Epithelial cell of alveolus of lung (primary cell): Measurements from ENCODE around the gene AQP5. TPM values are rescaled to one million over a fixed set of nuclear protein-coding genes. Genes with fewer than 3 reads are reported as not detected.

ENCODE experiments used
- total RNA-seq: library from RNA; depleted of rRNA; stranded (reverse); fragments of >200 nt; gene quantifications from 2 replicates; pipeline ENCODE4 v1.2.1, GENCODE V29; 2015

Gene AQP5
- total RNA-seq, result not detected in 2 replicates

DNA sequence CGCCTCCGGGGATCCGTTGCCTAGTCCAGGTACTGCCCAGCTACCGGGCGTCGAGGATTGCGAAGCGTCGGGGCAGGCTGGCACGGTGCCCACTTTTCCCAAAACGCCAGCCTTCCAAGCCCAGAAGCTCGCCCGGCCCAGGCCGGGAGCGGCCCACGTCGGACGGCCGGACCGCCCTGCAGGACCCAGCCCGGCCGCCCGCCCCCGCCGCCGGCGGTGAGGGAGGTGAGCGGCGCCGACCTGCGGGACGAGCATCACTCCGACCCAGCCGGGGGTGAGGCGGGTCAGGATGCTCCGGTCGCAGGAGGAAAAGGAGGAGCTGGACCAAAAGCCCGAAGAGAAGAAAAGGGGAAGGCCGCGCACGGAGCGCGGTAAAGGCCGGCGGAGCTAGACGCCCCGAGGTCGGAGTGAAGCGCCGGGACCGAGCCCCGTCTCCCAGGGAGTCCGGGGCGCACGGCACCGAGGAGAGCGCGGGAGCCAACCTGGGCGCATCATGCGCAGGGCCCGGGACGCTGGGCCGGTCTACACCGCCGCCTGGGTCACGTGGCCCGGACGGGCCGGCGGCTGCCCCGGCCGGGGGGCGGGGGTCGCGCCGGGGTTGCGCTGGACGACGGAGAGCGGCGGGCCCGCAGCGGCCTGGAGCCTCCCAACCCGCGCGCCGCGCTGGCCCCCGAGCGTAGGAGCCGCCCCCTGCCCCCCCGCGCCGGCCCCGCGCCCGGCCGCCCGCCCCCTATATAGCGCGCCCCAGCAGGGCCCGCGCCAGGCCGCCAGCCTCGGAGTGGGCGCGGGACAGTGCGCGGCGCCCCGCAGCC is at the start of gene AQP5:
Gene AQP5 (plus strand): TSS at position 762 of the 812 bp plus-strand sequence. CDS start 146 bp downstream, outside the sequence.

DNA sequence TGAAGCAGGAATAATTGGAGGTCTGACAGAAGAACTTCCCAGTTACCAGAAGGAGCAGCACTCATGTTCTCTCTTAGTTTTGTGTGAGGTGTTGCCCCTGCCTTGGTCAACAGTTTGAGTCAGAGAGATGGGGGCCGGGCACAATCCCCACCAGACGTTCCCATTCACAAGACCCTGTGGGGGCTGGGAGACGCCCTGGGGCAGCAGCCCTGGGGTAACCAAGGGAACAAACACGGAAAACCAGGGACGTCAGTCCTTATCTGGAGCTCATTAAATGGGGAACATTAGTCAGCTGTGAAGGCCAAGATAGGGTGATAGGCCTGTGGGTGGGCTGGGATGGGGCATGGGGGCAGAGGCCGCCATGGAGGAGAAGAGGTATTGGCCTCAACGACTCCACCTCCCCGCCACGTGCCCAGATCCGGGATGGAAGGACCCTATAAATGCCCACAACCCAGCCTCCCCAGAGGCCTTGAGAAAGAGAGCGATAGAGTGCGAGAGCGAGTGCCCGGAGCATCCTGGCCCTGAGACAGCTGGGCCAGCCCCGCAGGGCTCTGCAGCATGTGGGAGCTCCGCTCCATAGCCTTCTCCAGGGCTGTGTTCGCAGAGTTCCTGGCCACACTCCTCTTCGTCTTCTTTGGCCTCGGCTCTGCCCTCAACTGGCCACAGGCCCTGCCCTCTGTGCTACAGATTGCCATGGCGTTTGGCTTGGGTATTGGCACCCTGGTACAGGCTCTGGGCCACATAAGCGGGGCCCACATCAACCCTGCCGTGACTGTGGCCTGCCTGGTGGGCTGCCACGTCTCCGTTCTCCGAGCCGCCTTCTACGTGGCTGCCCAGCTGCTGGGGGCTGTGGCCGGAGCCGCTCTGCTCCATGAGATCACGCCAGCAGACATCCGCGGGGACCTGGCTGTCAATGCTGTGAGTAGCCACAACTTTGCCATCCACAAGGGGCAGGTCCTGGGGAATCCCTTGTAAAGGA is 11.1 kb upstream of the AQP5 start, which contains the start of gene AQP2:
Gene AQP2 (plus strand): TSS at position 465 of the 979 bp plus-strand sequence. CDS start 94 bp downstream, at position 559.

DNA sequence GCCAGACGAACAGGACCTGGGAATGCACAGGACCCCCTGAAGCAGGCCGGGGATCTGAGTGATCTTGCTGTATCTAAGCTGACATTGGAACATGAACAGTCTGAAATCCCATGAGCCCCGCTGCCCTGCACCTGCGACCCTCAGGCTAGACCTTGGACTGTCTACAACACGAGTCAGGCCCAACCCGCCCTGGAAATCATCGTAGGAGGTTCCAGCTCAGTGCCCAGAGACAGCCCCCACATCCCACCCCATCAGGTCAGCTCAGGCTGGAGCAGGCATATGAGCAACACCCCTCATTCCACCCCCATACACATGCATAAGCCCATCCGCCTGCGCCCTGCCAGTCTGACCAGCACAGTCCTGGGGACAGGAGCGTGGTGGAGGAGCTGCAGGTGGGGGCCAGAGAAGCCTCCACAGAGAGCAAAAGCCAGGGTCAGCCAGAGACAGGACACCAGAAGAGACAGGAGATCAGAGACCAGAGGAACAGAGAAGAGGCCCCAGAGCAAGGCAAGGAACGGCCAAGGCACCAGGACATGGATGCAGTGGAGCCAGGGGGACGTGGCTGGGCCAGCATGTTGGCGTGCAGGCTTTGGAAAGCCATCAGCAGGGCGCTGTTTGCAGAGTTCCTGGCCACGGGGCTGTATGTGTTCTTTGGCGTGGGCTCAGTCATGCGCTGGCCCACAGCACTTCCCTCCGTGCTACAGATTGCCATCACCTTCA is 11.1 kb downstream of the AQP5 start, which contains the start of gene AQP6:
Gene AQP6 (plus strand): TSS at position 307 of the 720 bp plus-strand sequence. CDS start 227 bp downstream, at position 534.

Other genes starting within 250 kb of the AQP5 start
- gene TMBIM6, start 220.3 kb upstream of the AQP5 start, total RNA-seq, result 327 and 420 TPM in 2 replicates
- gene NCKAP5L, start 133.5 kb upstream of the AQP5 start, total RNA-seq, result 19.5 and 28.3 TPM in 2 replicates
- gene BCDIN3D, start 118.8 kb upstream of the AQP5 start, total RNA-seq, result 2.6 and 4.2 TPM in 2 replicates
- 3.5 and 15.8 TPM in 2 replicates for gene FAIM2, start 58.0 kb upstream of the AQP5 start, total RNA-seq
- not detected in 2 replicates for gene AQP2, start 11.1 kb upstream of the AQP5 start, total RNA-seq
- gene AQP6, start 11.1 kb downstream of the AQP5 start, total RNA-seq, result not detected in 2 replicates
- gene RACGAP1, start 63.6 kb downstream of the AQP5 start, total RNA-seq, result 24.2 and 43.2 TPM in 2 replicates
- gene ASIC1, start 95.7 kb downstream of the AQP5 start, total RNA-seq, result 3.1 and 14.3 TPM in 2 replicates
- 56.8 and 108 TPM in 2 replicates for gene SMARCD1, start 123.5 kb downstream of the AQP5 start, total RNA-seq
- 0.16 TPM in 1 of 2 replicates, not detected in the other for gene GPD1, start 142.1 kb downstream of the AQP5 start, total RNA-seq
- gene COX14, start 150.4 kb downstream of the AQP5 start, total RNA-seq, result 19.8 and 48.6 TPM in 2 replicates
- gene CERS5, start 205.5 kb downstream of the AQP5 start, total RNA-seq, result 26.3 and 42.0 TPM in 2 replicates